PFSK-1 (cell line): Measurements from ENCODE around the gene STAMBP.

Experiments
- FOXP2 ChIP-seq: optimal IDR thresholded peaks from 2 replicates; pipeline ENCODE3; 2011; ENCODE audit warnings: borderline replicate concordance, control low read depth, inconsistent platforms; ENCODE audit not compliant: insufficient read depth; ENCODE audit errors: extremely low read length, extremely low read depth
- POLR2AphosphoS5 ChIP-seq: IDR thresholded peaks from 2 replicates; pipeline ENCODE4 v1.6.1; 2012; ENCODE audit warnings: low read depth, mild to moderate bottlenecking, control low read depth, low read length, moderate library complexity
- SIN3A ChIP-seq: IDR thresholded peaks from 2 replicates; pipeline ENCODE4 v1.6.1; 2012; ENCODE audit warnings: mild to moderate bottlenecking, low read length, moderate library complexity, borderline replicate concordance; ENCODE audit not compliant: insufficient read depth
- TAF1 ChIP-seq: IDR thresholded peaks from 2 replicates; pipeline ENCODE4 v1.6.1; 2012; ENCODE audit warnings: low read length, control low read depth, borderline replicate concordance; ENCODE audit not compliant: insufficient read depth
- TF ChIP-seq, protein P1 (sequence below), 2 experiments: IDR thresholded peaks; 2 replicates each; pipeline versions ENCODE4 v1.6.1 to v1.8.0; 2011 to 2012; ENCODE audit warnings: low read depth in 2 of 2, low read length in 2 of 2, control low read depth in 1 of 2, inconsistent platforms in 1 of 2, mild to moderate bottlenecking in 1 of 2, moderate library complexity in 1 of 2; ENCODE audit not compliant: insufficient read depth in 1 of 2

Gene STAMBP

GRCh38 chr2:73868204-73868978 is 39.6 kb downstream of the STAMBP start:
- TF ChIP-seq FOXP2 (no peak), TAF1 (no peak), SIN3A (no peak), POLR2AphosphoS5 (no peak)
- TF ChIP-seq, protein P1, sequence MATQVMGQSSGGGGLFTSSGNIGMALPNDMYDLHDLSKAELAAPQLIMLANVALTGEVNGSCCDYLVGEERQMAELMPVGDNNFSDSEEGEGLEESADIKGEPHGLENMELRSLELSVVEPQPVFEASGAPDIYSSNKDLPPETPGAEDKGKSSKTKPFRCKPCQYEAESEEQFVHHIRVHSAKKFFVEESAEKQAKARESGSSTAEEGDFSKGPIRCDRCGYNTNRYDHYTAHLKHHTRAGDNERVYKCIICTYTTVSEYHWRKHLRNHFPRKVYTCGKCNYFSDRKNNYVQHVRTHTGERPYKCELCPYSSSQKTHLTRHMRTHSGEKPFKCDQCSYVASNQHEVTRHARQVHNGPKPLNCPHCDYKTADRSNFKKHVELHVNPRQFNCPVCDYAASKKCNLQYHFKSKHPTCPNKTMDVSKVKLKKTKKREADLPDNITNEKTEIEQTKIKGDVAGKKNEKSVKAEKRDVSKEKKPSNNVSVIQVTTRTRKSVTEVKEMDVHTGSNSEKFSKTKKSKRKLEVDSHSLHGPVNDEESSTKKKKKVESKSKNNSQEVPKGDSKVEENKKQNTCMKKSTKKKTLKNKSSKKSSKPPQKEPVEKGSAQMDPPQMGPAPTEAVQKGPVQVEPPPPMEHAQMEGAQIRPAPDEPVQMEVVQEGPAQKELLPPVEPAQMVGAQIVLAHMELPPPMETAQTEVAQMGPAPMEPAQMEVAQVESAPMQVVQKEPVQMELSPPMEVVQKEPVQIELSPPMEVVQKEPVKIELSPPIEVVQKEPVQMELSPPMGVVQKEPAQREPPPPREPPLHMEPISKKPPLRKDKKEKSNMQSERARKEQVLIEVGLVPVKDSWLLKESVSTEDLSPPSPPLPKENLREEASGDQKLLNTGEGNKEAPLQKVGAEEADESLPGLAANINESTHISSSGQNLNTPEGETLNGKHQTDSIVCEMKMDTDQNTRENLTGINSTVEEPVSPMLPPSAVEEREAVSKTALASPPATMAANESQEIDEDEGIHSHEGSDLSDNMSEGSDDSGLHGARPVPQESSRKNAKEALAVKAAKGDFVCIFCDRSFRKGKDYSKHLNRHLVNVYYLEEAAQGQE (IDR thresholded peaks at IDR 0.05; ENCODE audit: insufficient read depth in 1 of 2, low read depth in 2 of 2, low read length in 2 of 2): no peak

- TF ChIP-seq, protein P1 (IDR thresholded peaks at IDR 0.05; ENCODE audit: insufficient read depth in 1 of 2, low read depth in 2 of 2, low read length in 2 of 2): no peak
- TF ChIP-seq SIN3A: no peak
- TF ChIP-seq FOXP2: no peak
- no peak for TF ChIP-seq POLR2AphosphoS5
- no peak for TF ChIP-seq TAF1
Measured at GRCh38 chr2:73870084-73870483, 41.3 kb downstream of the STAMBP start.

GRCh38 chr2:73877071-73877802 is 48.5 kb downstream of the STAMBP start:
- TF ChIP-seq, protein P1 (IDR thresholded peaks at IDR 0.05; ENCODE audit: insufficient read depth in 1 of 2, low read depth in 2 of 2, low read length in 2 of 2): no peak
- TF ChIP-seq POLR2AphosphoS5 (no peak), SIN3A (no peak), TAF1 (no peak), FOXP2 (no peak)

DNA sequence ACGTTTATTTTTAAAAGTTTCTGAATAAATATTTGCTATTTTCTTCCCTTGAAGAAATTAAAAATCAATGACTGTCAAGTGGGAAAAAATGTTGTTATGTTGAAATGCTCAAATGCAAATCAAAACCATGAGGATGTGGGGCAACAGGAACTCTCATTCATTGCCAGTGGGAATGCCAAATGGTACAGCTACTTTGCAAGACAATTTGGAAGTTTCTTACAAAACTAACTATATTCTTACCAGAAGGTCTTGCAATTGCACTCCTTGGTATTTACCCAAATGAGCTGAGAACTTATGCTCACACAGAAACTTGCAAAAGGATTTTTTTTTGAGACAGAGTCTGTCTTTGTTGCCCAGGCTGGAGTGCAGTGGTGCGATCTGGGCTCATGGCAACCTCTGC is 56.6 kb downstream of the STAMBP start:
- TF ChIP-seq SIN3A (no peak), POLR2AphosphoS5 (no peak), FOXP2 (no peak), TAF1 (no peak)
- TF ChIP-seq, protein P1 (IDR thresholded peaks at IDR 0.05; ENCODE audit: insufficient read depth in 1 of 2, low read depth in 2 of 2, low read length in 2 of 2): no peak
